GM21528 (cell line): ENCODE data around the gene CDA.

Source experiments
- ATAC-seq: cut with Tn5 transposase; IDR thresholded peaks from one replicate; pipeline ENCODE4 v1.9.1; 2021; ENCODE audit warnings: mild to moderate bottlenecking, moderate library complexity; ENCODE audit not compliant: unreplicated experiment, low FRiP score

The CDA gene

GRCh38 chr1:20644416-20644815 is 55.5 kb downstream of the CDA start:
- no peak for ATAC-seq

- ATAC-seq: no peak
These were observed 56.5 kb downstream of the CDA start for GRCh38 chr1:20645414-20645813.

- no peak for ATAC-seq
These were observed 59.5 kb downstream of the CDA start for GRCh38 chr1:20648438-20648837.

GRCh38 chr1:20648946-20649345 is 60.0 kb downstream of the CDA start:
- no peak for ATAC-seq

- ATAC-seq: no peak
These were observed 63.4 kb downstream of the CDA start for GRCh38 chr1:20652300-20652699.

- no peak for ATAC-seq
These were observed 65.3 kb downstream of the CDA start for GRCh38 chr1:20654104-20654690.

GRCh38 chr1:20657024-20657423 is 68.1 kb downstream of the CDA start:
- ATAC-seq: no peak

GRCh38 chr1:20658166-20658915 is 69.4 kb downstream of the CDA start:
- no peak for ATAC-seq

GRCh38 chr1:20660363-20660762 is 71.5 kb downstream of the CDA start:
- no peak for ATAC-seq

- ATAC-seq: peak; percentile 3
These were observed 71.9 kb downstream of the CDA start for GRCh38 chr1:20660847-20661206.

- peak; percentile 87 for ATAC-seq
These were observed 72.6 kb downstream of the CDA start, which contains the start of gene DDOST for GRCh38 chr1:20661207-20662109. TSS of gene DDOST (minus strand) at chr1:20661369. CDS start at chr1:20661350, 19 bp downstream.

- no peak for ATAC-seq
These were observed 73.2 kb downstream of the CDA start for GRCh38 chr1:20662110-20662475.

GRCh38 chr1:20663365-20663764 is 74.5 kb downstream of the CDA start:
- no peak for ATAC-seq

- no peak for ATAC-seq
These were observed 75.2 kb downstream of the CDA start for GRCh38 chr1:20663969-20664715.

GRCh38 chr1:20665726-20666125 is 76.8 kb downstream of the CDA start:
- ATAC-seq: no peak

GRCh38 chr1:20666146-20666545 is 77.2 kb downstream of the CDA start:
- no peak for ATAC-seq

GRCh38 chr1:20666804-20667203 is 77.9 kb downstream of the CDA start:
- ATAC-seq: no peak
